ENCODE measurements around the gene FAM20B. TPM values are rescaled to one million over a fixed set of nuclear protein-coding genes. Genes with fewer than 3 reads are reported as not detected.

Gene FAM20B
- total RNA-seq, 2 experiments from 2014 or later, result 38.1 to 39.2 TPM

GRCh38 chr1:179103999-179104398 lies 78.3 kb downstream of the FAM20B start:
- H3K27me3 Mint-ChIP-seq, result no peaks in the 10 kb centered on the region
- POLR2A ChIA-PET, result no interaction called here
- no peak for DNase-seq
- no peak overlapping the region for H3K27ac Mint-ChIP-seq
- H3K4me1 Mint-ChIP-seq (ENCODE audit: low read depth), result no peaks in the 10 kb centered on the region
- no peaks in the 10 kb centered on the region for H3K9me3 Mint-ChIP-seq
- H3K36me3 Mint-ChIP-seq, result peaks cover 5% of the 10 kb centered on the region
- H3K4me3 Mint-ChIP-seq, result no peak overlapping the region
- intact Hi-C loops (cut with micrococcal nuclease), result no loop called here
- CTCF ChIA-PET, result no interaction called here

GRCh38 chr1:179104611-179105250 lies 79.0 kb downstream of the FAM20B start:
- Mint-ChIP-seq H3K27me3 (no peaks in the 10 kb centered on the region), H3K27ac (no peak overlapping the region), H3K4me3 (no peak overlapping the region), H3K4me1 (ENCODE audit: low read depth) (no peaks in the 10 kb centered on the region), H3K9me3 (no peaks in the 10 kb centered on the region), H3K36me3 (peaks cover 8% of the 10 kb centered on the region)
- ChIA-PET POLR2A (no interaction called here), CTCF (interaction anchor here (1.0 to 1.5 kb wide), 3 partner anchors 17 to 264 kb away, joined by 3 to 5 read pairs (median 3); partner anchors contain the start of gene SOAT1)
- intact Hi-C loops (cut with micrococcal nuclease), result no loop called here
- DNase-seq, result no peak

GRCh38 chr1:179105393-179105792 lies 79.7 kb downstream of the FAM20B start:
- DNase-seq, result no peak
- CTCF ChIA-PET, result interaction anchor here (0.5 to 1.5 kb wide), 5 partner anchors 13 to 264 kb away, joined by 3 to 5 read pairs (median 3); partner anchors contain the start of gene SOAT1
- Mint-ChIP-seq H3K36me3 (peaks cover 12% of the 10 kb centered on the region), H3K4me1 (ENCODE audit: low read depth) (no peaks in the 10 kb centered on the region), H3K27ac (no peak overlapping the region), H3K27me3 (no peaks in the 10 kb centered on the region), H3K9me3 (no peaks in the 10 kb centered on the region), H3K4me3 (no peak overlapping the region)
- intact Hi-C loops (cut with micrococcal nuclease), result no loop called here
- POLR2A ChIA-PET, result no interaction called here

GRCh38 chr1:179107706-179108629 lies 82.3 kb downstream of the FAM20B start:
- Mint-ChIP-seq H3K27me3 (no peaks in the 10 kb centered on the region), H3K27ac (no peak overlapping the region), H3K4me1 (ENCODE audit: low read depth) (no peaks in the 10 kb centered on the region), H3K4me3 (no peak overlapping the region), H3K36me3 (peaks cover 18% of the 10 kb centered on the region), H3K9me3 (no peaks in the 10 kb centered on the region)
- ChIA-PET CTCF (no interaction called here), POLR2A (interaction anchor here (0.8 kb wide), 1 partner anchor 15 kb away, joined by 3 read pairs; no protein-coding TSS in a partner anchor)
- intact Hi-C loops (cut with micrococcal nuclease), result no loop called here
- DNase-seq, result no peak

- Mint-ChIP-seq H3K4me1 (ENCODE audit: low read depth) (no peaks in the 10 kb centered on the region), H3K27me3 (no peaks in the 10 kb centered on the region), H3K9me3 (no peaks in the 10 kb centered on the region), H3K36me3 (peaks cover 18% of the 10 kb centered on the region), H3K27ac (no peak overlapping the region), H3K4me3 (no peak overlapping the region)
- ChIA-PET POLR2A (interaction anchor here (0.8 kb wide), 1 partner anchor 16 kb away, joined by 3 read pairs; no protein-coding TSS in a partner anchor), CTCF (no interaction called here)
- DNase-seq, result no peak
- intact Hi-C loops (cut with micrococcal nuclease), result no loop called here
These were observed 83.0 kb downstream of the FAM20B start for GRCh38 chr1:179108644-179109043.

GRCh38 chr1:179115181-179115580 lies 89.5 kb downstream of the FAM20B start:
- H3K36me3 Mint-ChIP-seq, result peaks cover 24% of the 10 kb centered on the region
- no peak overlapping the region for H3K4me3 Mint-ChIP-seq
- intact Hi-C loops (cut with micrococcal nuclease), result no loop called here
- CTCF ChIA-PET, result no interaction called here
- POLR2A ChIA-PET, result no interaction called here
- no peaks in the 10 kb centered on the region for H3K4me1 Mint-ChIP-seq (ENCODE audit: low read depth)
- H3K9me3 Mint-ChIP-seq, result no peaks in the 10 kb centered on the region
- H3K27ac Mint-ChIP-seq, result no peak overlapping the region
- DNase-seq, result no peak
- no peaks in the 10 kb centered on the region for H3K27me3 Mint-ChIP-seq

GRCh38 chr1:179119513-179119912 lies 93.8 kb downstream of the FAM20B start:
- no peaks in the 10 kb centered on the region for H3K27me3 Mint-ChIP-seq
- intact Hi-C loops (cut with micrococcal nuclease), result no loop called here
- ChIA-PET POLR2A (no interaction called here), CTCF (interaction anchor here (1.0 to 4.7 kb wide), 4 partner anchors 10 to 250 kb away, joined by 4 to 61 read pairs (median 4); no protein-coding TSS in a partner anchor)
- no peaks in the 10 kb centered on the region for H3K9me3 Mint-ChIP-seq
- no peak for DNase-seq
- H3K27ac Mint-ChIP-seq, result no peak overlapping the region
- H3K4me3 Mint-ChIP-seq, result no peak overlapping the region
- peaks cover 13% of the 10 kb centered on the region for H3K36me3 Mint-ChIP-seq
- peaks cover 7% of the 10 kb centered on the region for H3K4me1 Mint-ChIP-seq (ENCODE audit: low read depth)

GRCh38 chr1:179120736-179121135 lies 95.0 kb downstream of the FAM20B start:
- DNase-seq, result no peak
- ChIA-PET POLR2A (interaction anchor here (0.9 kb wide), 1 partner anchor 246 kb away, joined by 3 read pairs; no protein-coding TSS in a partner anchor), CTCF (interaction anchor here (0.6 to 4.7 kb wide), 20 partner anchors 8 to 249 kb away, joined by 3 to 61 read pairs (median 4); partner anchors contain the start of genes ABL2, SOAT1 and TOR3A)
- Mint-ChIP-seq H3K9me3 (no peaks in the 10 kb centered on the region), H3K27me3 (no peaks in the 10 kb centered on the region), H3K4me1 (ENCODE audit: low read depth) (peaks cover 7% of the 10 kb centered on the region), H3K36me3 (peaks cover 12% of the 10 kb centered on the region), H3K4me3 (no peak overlapping the region), H3K27ac (no peak overlapping the region)
- intact Hi-C loops (cut with micrococcal nuclease), result loop anchor here (1.0 kb wide), 4 partner anchors 74 to 249 kb away; no protein-coding TSS in a partner anchor

- Mint-ChIP-seq H3K27me3 (no peaks in the 10 kb centered on the region), H3K27ac (no peak overlapping the region), H3K9me3 (no peaks in the 10 kb centered on the region), H3K36me3 (peaks cover 12% of the 10 kb centered on the region), H3K4me1 (ENCODE audit: low read depth) (peaks cover 7% of the 10 kb centered on the region), H3K4me3 (no peak overlapping the region)
- CTCF ChIA-PET, result interaction anchor here (0.6 to 4.7 kb wide), 18 partner anchors 8 to 248 kb away, joined by 3 to 61 read pairs (median 4); partner anchors contain the start of genes ABL2, SOAT1 and TOR3A
- peak; percentile 49 for DNase-seq
- intact Hi-C loops (cut with micrococcal nuclease), result loop anchor here (1.0 kb wide), 4 partner anchors 73 to 248 kb away; no protein-coding TSS in a partner anchor
- POLR2A ChIA-PET, result no interaction called here
These were observed 95.7 kb downstream of the FAM20B start for GRCh38 chr1:179121159-179121938.

- ChIA-PET POLR2A (no interaction called here), CTCF (no interaction called here)
- H3K9me3 Mint-ChIP-seq, result no peaks in the 10 kb centered on the region
- no peak overlapping the region for H3K4me3 Mint-ChIP-seq
- no peak for DNase-seq
- no peaks in the 10 kb centered on the region for H3K36me3 Mint-ChIP-seq
- peaks cover 25% of the 10 kb centered on the region for H3K4me1 Mint-ChIP-seq (ENCODE audit: low read depth)
- intact Hi-C loops (cut with micrococcal nuclease), result loop anchor here (5.0 kb wide), 1 partner anchor 757 kb away; the partner anchor contains the start of gene TOR1AIP1
- no peaks in the 10 kb centered on the region for H3K27me3 Mint-ChIP-seq
- H3K27ac Mint-ChIP-seq, result no peak overlapping the region
These were observed 99.2 kb downstream of the FAM20B start for GRCh38 chr1:179124873-179125272.
